IPS DF 4.7 (cell line): ENCODE results near the gene DHFR.

Experiments used
- DNase-seq: peaks from one replicate; pipeline ENCODE4 v3.0.0-alpha.2; 2013; ENCODE audit warnings: low spot score; ENCODE audit errors: extremely low read depth

The DHFR gene

DNA sequence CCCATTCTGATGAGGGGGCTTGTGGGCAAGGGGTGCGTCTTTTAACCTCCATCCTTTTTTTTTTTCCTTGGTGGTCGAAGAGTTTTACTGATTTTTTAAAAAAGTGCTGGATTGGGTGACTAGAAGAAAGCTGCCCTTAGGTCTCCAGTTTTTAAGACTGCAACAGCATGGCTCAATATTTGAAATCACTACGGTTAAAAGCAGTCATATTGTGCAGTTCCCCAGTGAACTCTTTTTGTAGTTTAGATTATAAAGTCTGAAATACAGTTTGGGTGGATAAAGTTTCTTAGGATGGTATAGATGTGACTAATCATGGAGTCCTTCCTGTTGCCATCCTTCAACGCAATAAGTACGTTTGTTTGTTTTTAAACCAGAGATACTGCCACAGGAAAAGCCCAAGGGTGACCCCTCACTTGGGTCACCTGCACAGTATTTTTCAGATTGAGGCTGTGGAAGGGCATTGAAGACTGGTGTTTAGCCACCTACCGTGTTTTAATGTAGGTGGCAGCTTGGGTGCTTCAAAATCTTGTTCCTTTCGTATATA lies 520 bp upstream of the DHFR start:
- no peak for DNase-seq

DNA sequence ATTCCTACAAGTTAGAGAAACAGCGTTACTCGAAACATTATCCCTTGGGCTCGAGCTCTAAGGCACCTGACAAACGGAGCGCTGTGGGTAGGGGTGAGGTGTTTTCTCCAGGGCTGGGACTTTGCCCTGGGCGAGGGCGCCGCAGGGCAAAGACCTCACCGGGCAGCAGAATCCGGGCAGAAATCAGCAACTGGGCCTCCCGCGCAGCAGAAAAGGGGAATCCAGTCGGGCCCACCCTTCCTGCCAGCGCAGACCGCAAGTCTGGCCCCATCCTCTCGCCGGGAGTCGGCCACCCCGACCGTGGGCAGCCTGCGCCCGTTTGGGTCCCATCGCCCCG lies 761 bp downstream of the DHFR start:
- no peak for DNase-seq

DNA sequence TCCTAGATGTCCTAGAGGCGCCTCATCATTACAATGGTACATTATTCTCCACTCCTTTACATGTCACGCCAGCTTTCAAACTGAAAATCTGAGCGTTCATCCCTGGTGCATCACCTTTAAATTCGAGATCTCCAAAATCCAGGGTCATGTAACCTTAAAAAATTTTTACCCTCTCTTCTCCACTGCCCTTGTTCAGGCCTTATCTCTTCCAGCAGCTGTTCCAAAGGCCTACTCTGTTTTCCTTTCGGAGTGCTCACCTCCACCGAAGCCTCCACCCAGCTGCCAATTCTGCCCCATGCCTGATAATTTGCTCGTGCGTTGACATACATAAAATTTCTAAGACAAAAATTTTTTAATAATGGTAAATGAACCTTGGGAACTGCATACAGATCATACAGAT lies 1.3 kb downstream of the DHFR start:
- DNase-seq, result no peak

DNA sequence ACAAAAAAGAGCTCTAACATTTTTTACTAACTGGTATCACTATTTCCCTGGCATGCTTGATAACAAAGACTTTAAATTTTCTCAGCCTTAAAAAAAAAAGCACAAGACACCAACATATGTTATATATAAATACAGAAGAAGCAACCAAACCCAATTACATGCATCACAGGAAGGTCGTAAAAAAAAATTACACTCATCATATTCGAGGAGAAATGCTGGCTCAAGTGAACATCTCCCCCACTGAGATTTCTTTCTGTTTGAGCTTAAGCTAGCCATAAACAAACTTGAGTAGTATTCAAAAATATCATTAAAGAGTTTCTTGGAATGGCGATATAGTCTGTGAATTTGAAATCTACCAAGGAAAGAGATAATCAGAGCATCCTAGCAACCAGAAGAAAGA lies 7.9 kb downstream of the DHFR start:
- DNase-seq, result no peak

DNA sequence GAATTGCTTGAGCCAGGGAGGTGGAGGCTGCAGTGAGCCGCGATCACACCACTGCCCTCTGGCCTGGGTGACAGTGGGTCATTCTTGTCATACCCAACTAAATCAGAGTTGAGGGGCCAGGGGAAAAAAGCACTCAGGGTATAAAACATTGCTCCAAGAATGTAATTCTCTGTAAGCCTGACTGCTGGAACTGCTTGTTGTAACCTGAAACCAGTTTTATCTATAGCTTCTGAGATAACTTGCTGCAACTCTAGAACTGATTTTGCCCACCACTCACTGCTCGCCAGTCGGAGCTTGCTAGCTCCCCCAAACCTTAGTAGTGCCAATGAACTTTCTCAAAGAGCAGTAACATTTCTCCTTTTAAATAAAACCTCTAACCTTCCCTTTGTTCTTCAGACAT lies 9.9 kb downstream of the DHFR start:
- no peak for DNase-seq

DNA sequence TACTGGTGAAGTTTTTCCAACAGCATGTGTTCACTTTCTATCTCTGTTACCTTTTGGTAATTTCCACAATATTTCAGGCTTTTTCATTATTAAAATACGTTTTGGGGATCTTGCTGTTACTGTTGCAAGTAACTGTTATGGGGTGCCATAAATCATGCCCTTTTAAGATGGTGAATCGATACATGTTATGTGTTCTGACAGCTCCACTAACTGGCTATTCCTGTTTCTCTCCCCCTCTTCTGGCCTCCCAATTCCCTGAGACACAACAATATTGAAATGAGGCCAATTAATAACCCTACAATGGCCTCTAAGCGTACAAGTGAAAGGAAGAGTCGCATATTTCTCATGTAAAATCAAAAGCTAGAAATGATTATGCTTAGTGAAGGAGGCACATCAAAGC lies 13.4 kb downstream of the DHFR start:
- DNase-seq, result no peak

DNA sequence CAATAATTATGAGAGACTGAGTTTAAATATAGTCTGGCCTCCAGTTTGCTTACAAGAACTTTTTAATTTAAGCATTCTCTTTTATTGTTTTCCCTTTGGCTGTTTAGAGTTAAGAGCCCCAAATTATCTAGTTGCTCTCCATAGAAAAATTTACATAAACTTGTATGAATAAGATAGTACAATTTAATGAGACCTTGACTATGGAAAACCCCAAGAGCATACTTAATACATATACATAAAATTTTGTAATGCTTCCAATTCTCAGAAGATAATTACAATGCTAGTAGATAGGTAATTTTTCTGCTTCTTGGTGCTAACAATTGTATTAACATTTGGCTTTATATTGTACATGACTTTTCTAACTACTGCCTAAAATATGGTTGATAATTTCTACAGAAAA lies 20.6 kb downstream of the DHFR start:
- no peak for DNase-seq

DNA sequence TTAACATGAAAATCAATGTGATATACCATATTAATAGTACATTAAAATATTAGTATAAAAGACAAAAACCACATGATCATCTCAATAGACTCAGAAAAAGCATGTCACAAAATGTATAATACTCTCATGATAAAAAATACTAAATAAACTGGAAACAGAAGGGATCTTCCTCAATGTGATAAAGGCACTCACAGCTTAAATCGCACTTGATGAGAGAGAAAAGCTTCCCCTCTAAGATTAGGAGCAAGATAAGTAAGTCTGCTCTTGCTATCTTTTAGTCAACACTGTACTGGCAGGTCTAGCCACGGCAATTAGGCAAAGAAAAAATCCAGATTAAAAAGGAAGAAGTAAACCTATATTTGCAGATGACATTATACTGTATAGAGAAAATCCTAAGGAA lies 22.1 kb downstream of the DHFR start:
- DNase-seq, result no peak

DNA sequence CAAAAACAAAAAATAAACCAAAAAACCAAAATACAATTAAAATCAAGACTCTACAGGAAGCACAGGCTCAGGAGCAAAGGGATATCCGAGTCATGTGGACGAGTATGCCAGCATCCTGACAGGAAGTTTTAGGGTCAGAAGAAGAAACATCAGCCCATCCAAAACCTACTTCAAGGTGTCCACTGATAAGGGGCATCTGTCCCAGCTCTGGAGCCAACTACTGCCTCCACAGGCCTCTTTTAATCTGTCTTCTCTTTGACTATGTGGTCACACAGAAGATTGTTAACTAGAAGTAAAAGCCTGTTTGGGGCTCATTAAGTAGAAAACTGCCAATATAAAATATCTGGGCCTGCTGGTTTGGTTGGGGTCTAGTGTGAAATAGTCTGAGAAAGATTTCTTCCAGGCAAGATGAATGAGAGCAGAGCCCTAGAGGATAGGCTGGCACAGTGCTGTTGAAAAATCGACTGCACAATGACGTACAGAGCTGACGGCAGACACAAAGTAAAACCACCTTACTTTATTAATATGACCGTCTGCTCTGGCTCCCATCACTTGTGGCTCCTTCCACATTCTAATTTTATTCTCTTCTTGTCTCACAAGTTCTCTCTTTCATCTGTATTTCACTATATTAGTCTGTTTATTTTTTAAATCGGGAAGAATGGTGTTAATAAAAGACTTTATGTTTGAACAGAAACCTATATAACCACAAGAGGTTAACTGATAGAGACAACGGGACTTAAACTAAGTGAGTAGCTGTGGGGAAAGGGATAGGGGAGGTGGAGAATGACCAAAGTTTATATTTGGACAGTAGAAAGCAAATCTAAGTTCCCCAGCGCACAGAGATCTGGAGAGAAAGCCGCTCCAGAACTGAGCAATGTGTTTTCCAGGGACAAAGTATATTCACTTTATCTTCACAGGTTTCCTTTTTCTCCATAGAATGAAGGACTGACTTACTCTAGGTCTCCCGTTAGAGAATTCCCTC lies 23.2 kb downstream of the DHFR start:
- DNase-seq, result no peak

DNA sequence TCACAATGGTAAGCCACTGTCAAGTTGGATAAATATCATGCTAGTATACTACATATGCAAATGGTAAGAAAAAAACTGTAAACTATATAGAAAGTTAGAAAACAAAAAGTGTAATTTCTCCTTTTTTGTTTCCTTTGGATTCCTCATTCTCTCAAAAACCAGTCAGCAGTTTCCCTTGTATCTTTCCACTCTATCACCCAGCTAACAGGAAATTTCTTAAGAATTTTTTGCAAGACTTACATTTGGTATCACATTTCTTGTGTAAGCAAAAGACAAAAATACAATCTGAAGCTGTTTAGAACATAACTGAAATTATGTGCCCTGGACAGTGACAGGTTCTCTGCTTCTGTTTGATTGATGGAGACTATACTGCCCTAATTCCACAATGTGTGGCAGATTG lies 25.5 kb downstream of the DHFR start:
- DNase-seq, result no peak

DNA sequence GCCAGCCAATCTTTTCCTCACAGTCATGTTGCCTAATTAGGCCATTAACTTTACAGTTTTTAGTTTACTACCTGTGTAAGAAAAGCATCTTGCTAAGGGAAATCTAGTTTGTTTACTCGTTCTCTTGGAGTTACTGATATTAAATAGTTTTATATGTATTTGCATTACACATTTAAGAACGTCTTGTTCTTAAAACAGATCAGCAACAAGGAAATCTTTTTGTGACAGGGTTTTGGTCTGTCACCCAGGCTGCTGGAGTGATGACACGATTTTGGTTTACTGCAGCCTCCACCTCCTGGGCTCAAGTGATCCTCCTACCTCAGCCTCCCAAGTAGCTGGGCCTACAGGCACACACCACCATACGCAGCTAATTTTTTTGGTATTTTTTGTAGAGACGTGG lies 29.6 kb downstream of the DHFR start:
- no peak for DNase-seq

DNA sequence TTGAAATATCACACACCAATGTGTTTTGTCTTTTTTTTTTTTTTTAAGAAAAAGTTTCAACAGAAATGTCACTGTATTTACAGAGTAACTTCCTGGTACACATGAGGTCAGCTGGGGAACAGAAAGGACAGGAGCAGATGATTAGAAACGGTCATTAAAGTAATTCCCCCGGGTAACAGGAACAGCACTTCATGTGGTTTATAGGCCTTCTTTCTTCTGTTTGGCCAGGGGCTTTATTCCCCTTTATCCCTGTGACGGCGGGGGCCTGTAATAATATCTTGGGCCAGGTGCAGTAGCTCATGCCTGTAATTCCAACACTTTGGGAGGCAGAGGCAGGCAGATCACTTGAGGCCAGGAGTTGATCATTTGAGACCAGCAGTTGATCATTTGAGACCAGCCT lies 30.8 kb downstream of the DHFR start:
- no peak for DNase-seq

DNA sequence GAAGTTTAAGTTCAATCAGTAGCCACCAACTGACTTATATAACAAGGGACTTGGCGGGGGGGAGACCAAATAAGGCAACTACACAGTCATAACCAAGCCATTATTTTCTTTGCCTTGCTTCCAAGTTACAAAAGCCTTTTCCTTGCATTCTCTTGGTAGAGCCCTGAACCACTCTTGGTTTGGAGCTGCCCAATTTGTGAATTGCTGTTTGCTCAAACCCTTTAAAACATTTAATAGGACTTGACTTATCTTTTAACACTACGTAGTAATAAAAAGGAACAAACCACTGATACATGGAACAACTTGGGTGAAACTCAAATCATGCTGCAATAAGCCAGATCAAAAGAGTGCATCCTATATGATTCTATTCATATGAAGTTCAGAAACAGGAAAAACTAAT lies 32.0 kb downstream of the DHFR start:
- DNase-seq, result no peak

DNA sequence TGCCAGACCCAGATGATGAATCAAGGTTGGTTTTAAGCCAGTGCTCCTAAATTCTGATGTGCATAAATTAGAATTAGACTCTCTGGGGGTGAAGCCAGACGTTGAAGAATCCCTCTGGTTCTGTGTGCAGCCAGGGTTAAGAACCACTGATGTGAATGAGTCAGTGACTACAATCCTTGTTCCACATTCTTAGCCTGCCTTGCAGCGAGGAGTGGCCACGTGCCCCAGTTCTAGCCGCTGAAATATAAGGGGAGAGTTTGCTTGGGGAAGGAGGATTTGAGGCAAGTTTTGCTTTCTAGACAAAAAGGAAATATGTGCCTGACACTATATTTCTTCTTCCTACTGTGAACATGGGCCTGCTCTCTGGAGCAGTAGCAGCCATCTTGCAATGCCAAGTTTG lies 34.6 kb downstream of the DHFR start:
- no peak for DNase-seq

DNA sequence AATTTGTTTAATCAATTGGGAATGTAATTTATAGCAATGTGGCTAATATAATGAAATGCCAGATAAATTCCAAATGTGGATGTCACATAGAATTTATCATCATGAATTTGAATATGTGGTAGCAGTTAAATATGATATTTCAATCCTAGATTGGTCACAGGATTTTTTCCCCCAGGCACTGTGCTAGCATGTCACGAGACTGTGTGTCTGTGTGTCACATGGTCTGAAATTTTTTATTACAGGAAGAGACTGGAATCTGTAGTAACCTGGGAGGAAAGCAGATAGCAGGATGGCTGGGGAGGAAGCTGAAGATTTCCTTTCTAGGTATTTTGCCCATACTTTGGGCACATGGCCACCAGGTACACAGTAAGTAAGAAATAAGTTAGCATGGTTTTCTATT lies 35.7 kb downstream of the DHFR start:
- no peak for DNase-seq

DNA sequence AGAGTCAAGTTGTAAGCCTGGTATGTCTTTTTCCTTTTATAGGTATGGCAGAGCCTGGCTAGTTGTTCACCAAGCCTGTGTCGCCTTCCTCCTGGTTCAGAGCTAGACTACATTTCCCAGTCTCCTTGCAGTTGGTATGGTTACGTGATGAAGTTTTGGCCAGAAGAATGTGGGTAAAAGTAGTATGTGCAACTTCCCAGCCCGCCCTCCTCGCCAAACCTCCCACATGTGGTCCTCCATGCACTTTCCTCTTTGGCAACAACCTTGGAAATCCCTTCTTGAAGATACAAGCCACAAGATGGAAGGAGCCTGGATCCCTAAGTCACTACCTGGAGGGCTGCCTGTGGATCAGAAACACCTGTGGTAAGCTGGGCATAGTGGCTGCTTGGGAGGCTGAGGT lies 36.3 kb downstream of the DHFR start:
- no peak for DNase-seq

DNA sequence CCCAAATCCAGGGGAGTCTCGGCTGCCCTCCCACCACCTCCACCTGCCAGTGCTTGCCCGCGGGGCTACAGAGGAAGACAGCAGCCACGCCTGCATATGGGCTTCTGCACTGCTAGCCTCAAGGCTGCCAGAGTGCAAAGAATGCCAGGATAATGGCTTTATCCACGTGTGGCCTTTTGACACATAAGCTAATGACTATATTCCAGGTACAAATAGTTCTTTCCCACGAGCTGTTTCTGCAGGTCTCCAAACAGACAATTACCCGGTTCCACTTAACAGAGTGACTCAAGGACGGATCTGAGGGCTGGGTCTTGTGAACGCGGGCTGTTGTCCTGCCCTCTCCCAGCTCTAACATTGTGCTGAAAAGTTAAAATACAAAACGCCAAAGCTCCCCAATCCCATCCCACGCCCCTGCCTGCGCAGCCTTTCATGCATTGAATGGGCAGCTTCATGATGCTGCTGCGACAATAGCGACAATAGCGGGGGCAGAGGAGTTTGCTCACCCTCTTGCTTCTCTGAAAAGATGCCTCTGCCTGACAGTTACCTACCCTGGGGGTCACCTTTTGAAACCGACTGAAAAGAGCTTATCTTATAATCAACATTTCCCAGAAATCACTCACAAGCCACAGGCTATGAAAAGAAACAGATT lies 39.4 kb downstream of the DHFR start:
- DNase-seq, result no peak

DNA sequence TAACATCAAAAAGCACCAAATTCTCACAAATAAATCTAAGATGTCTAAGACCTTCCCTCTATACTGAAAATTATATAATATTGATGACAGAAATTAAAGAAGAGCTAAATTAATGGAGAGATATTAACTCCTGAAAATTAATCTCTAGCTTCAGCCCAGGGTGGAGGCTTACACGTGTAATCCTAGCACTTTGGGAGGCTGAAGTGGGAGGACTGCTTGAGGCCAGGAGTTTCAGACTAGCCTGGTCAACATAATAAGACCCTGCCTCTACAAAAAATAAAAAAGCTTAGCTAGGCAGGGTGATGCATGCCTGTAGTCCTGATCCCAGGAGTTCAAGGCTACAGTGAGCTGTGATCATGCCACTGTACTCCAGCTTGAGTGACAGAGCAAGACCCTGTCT lies 45.1 kb downstream of the DHFR start:
- no peak for DNase-seq

DNA sequence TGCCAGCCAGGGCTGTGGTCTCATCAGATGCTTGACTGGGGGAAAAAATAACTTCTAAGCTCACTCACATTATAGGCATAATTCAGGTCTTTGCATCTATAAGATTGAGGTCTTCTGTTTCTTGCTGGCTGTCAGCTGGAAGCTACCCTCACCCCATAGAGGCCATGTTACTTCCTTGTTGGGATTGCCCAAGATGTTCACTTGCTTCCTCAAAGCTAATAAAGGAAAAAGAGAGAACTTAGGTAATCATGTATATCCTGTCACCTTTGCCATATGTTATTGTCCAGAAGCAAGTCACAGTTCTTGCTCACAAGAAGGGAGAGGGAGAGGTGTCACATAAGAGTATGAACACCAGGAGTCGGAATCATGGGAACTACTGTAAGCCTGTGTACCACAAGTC lies 46.1 kb downstream of the DHFR start:
- no peak for DNase-seq

DNA sequence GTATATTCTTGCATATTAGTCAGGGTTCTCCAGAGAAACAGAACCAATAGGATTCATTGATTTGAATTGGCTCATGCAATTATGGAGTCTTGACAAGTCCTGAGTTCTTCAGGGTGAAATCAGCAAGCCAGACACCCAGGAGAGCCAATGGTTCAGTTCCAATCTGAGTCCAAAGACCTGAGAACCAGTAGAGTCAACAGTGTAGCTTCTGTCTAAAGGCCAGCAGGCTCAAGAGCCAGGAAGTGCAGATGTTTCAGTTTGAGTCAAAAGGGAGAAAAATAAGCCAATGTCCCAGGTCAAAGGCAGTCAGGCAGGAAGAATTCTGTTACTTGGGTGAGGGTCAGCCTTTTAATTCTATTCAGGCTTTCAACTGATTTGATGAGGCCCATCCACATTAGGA lies 47.0 kb downstream of the DHFR start:
- DNase-seq, result no peak

DNA sequence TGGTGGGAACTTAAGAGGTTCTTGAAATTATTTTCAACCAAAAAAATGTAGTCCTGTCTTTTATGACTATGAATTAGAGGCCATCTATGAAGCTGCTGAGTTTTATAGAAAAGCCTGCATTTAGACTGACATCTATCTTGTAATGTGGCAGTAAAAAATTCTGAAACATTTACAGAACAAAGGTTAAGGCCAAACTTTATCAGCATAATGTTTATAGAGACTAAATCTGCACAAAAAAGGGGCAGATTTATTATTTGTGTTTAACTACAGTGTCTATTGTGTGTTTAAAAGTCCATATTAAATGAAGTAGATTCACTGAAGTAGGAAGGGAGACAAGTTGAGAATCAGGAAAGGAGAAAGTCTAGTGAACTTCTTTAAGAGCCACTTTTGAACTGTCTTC lies 47.4 kb downstream of the DHFR start:
- no peak for DNase-seq

DNA sequence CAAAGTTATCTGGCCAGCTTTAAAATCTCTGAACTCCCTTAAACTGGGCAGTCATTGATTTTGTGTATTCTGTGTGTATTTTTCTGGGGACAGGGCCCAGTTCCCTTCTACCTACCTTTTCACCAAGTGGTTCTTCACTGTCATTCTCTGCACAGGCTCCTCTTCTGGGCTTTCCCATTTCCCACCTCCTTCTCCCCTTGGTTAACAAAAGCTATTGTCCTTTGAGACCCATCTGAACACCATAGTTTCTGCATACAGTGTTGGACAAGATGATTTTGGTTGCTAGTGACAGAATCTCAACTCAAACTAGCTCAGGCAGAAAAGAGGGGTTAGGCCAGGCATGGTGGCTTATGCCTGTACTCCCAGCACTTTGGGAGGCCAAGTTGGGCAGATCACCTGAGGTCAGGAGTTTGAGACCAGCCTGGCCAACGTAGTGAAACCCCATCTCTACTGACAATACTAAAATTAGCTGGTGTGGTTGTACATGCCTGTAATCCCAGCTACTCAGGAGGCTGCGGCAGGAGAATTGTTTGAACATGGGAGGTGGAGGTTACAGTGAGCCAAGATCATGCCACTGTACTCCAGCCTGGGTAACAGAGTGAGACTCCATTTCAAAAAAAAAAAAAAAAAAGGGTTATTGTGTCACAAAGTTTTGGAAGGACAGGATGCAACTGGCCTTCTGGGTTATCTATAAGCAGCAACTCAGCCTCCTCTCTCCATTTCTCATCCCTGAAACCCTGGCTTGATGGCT lies 53.7 kb downstream of the DHFR start:
- no peak for DNase-seq
